Central memory CD8-positive, alpha-beta T cell (primary cell): ENCODE measurements around the gene PCDHB3.
"Not testable (repeated sequence)": the region's sequence is repeated elsewhere in the genome, so short reads cannot be mapped to it uniquely, and the experiment has no call there.

Experiments
- ATAC-seq: fragments of 150-1000 bp; cut with Tn5 transposase; replicated peaks from 2 replicates; pipeline ENCODE4 v1.10.0; 2022; ENCODE audit warnings: mild to moderate bottlenecking, moderate FRiP score, moderate number of reproducible peaks; ENCODE audit not compliant: poor library complexity, severe bottlenecking; ENCODE audit errors: extremely low read depth
- DNase-seq, 2 donors: peaks; one replicate each; pipeline ENCODE4 v3.0.0; 2021; ENCODE audit warnings: low spot score in 2 of 2
- H3K27ac Mint-ChIP-seq: one replicate; pipeline ENCODE4 v1.8.0; 2022; ENCODE audit warnings: low read depth, mild to moderate bottlenecking, moderate library complexity, mixed read lengths
- H3K27me3 Mint-ChIP-seq: one replicate; pipeline ENCODE4 v1.8.0; 2022; ENCODE audit warnings: mixed read lengths
- H3K36me3 Mint-ChIP-seq: one replicate; pipeline ENCODE4 v1.8.0; 2022; ENCODE audit warnings: mild to moderate bottlenecking, moderate library complexity, mixed read lengths; ENCODE audit not compliant: insufficient read depth
- H3K4me1 Mint-ChIP-seq: one replicate; pipeline ENCODE4 v1.8.0; 2022; ENCODE audit warnings: mixed read lengths
- H3K4me3 Mint-ChIP-seq: one replicate; pipeline ENCODE4 v1.8.0; 2022; ENCODE audit warnings: mild to moderate bottlenecking, moderate library complexity, mixed read lengths
- H3K9me3 Mint-ChIP-seq: one replicate; pipeline ENCODE4 v1.8.0; 2022; ENCODE audit warnings: mixed read lengths

PCDHB3 gene

GRCh38 chr5:141102471-141102870 lies 2.2 kb downstream of the PCDHB3 start:
- H3K4me1 Mint-ChIP-seq, H3K27ac Mint-ChIP-seq, H3K4me3 Mint-ChIP-seq, H3K36me3 Mint-ChIP-seq, DNase-seq, ATAC-seq, H3K9me3 Mint-ChIP-seq: not testable (repeated sequence)
- H3K27me3 Mint-ChIP-seq = peaks cover 19% of the 10 kb centered on the region

DNA sequence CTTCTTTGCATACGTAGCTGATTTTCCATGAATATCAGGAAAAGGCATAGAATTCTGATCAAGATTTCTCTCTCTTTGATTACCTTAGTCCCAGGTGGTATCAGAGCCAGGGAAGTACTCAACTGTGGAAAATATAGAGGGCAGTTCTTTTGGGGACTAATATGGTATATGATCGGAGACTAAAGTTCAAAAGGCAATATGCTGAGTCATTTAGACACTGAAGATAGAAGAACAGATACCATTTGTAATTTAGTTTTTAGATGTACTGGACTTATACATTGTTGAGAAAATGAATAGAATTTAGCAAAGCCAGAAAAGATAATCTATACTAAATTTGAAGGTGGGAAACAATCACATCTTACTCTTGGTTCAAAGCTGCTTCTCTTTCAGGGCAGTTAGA lies 5.1 kb downstream of the PCDHB3 start:
- Mint-ChIP-seq H3K4me1 (no peaks in the 10 kb centered on the region), H3K36me3 (no peaks in the 10 kb centered on the region), H3K27ac (no peak overlapping the region), H3K9me3 (no peaks in the 10 kb centered on the region), H3K4me3 (no peak overlapping the region), H3K27me3 (peaks cover 4% of the 10 kb centered on the region)
- no peak for DNase-seq
- ATAC-seq = no peak

DNA sequence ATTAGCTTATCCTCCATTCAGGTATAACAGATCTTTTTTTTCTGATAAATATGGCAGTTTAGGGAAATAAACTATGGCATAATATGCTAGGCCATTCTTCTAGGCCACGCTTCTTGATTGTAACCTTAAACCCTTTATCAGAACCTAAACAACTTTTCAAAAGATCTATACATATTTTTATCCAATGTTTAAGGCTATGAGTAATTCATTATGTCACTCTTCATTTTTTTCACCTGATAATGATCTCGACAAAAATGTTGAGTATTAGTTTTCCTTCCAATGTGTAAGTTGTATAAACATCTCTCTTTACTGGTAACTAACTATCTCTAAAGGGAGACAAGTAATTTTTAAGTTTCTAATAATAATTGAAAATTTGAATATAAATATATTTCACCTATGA lies 19.0 kb downstream of the PCDHB3 start:
- H3K4me3 Mint-ChIP-seq = no peak overlapping the region
- H3K9me3 Mint-ChIP-seq = peaks cover 12% of the 10 kb centered on the region
- no peak overlapping the region for H3K27ac Mint-ChIP-seq
- peaks cover 25% of the 10 kb centered on the region for H3K27me3 Mint-ChIP-seq
- ATAC-seq = no peak
- H3K4me1 Mint-ChIP-seq = no peaks in the 10 kb centered on the region
- no peaks in the 10 kb centered on the region for H3K36me3 Mint-ChIP-seq
- no peak for DNase-seq

- DNase-seq = no peak
- H3K27me3 Mint-ChIP-seq = peaks cover 18% of the 10 kb centered on the region
- H3K4me1 Mint-ChIP-seq = no peaks in the 10 kb centered on the region
- no peak for ATAC-seq
- H3K36me3 Mint-ChIP-seq = no peaks in the 10 kb centered on the region
- H3K9me3 Mint-ChIP-seq = peaks cover 2% of the 10 kb centered on the region
- no peak within 1 kb of the TSS for H3K27ac Mint-ChIP-seq
- no peak within 1 kb of the TSS for H3K4me3 Mint-ChIP-seq
Measured at GRCh38 chr5:141121563-141121962, 21.3 kb downstream of the PCDHB3 start, which contains the start of gene PCDHB4. Gene PCDHB4, plus strand, starts transcription at chr5:141121818. Its CDS starts 181 bp downstream, at chr5:141121999.

DNA sequence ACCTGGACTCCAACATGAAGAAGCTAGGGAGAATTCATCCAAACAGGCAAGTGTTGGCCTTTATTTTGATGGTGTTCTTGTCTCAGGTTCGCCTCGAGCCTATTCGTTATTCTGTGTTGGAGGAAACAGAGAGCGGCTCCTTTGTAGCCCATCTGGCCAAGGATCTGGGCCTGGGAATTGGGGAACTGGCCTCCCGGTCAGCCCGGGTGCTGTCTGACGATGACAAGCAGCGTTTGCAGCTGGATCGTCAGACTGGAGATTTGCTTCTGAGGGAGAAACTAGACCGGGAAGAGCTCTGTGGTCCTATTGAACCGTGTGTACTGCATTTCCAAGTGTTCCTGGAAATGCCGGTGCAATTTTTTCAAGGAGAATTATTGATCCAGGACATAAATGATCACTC lies 21.7 kb downstream of the PCDHB3 start:
- no peak for ATAC-seq
- no peak for DNase-seq
- peaks cover 18% of the 10 kb centered on the region for H3K27me3 Mint-ChIP-seq
- no peaks in the 10 kb centered on the region for H3K36me3 Mint-ChIP-seq
- no peaks in the 10 kb centered on the region for H3K4me1 Mint-ChIP-seq
- no peaks in the 10 kb centered on the region for H3K9me3 Mint-ChIP-seq
- no peak overlapping the region for H3K27ac Mint-ChIP-seq
- H3K4me3 Mint-ChIP-seq = no peak overlapping the region

DNA sequence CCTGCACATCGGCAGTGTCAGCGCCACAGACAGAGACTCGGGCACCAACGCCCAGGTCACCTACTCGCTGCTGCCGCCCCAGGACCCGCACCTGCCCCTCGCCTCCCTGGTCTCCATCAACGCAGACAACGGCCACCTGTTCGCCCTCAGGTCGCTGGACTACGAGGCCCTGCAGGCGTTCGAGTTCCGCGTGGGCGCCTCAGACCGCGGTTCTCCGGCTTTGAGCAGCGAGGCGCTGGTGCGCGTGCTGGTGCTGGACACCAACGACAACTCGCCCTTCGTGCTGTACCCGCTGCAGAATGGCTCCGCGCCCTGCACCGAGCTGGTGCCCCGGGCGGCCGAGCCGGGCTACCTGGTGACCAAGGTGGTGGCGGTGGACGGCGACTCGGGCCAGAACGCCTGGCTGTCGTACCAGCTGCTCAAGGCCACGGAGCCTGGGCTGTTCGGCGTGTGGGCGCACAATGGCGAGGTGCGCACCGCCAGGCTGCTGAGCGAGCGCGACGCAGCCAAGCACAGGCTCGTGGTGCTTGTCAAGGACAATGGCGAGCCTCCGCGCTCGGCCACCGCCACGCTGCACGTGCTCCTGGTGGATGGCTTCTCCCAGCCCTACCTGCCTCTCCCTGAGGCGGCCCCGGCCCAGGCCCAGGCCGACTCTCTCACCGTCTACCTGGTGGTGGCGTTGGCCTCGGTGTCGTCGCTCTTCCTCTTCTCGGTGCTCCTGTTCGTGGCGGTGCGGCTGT lies 23.3 kb downstream of the PCDHB3 start:
- not testable (repeated sequence) for H3K36me3 Mint-ChIP-seq, ATAC-seq, H3K4me1 Mint-ChIP-seq, DNase-seq, H3K27ac Mint-ChIP-seq, H3K9me3 Mint-ChIP-seq, H3K4me3 Mint-ChIP-seq
- H3K27me3 Mint-ChIP-seq = peaks cover 32% of the 10 kb centered on the region

DNA sequence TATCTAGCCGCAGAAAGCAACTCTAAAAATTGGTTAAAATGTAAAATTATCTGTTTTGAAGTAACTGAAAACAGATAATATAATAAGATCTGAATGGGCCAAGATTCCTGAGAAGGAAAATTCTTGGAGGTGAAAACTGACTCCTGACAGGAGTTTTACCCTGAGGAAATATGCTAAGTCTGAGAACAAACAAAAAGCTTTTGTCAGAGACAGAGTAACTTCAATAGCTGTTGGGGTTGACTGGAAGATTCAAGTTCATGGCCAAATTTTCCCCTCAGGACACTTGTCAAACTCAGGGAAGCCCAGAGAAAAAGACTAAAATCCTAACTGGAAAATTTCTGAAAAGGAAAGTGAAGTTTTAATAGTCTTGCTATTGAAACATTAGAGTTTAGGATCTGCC lies 27.0 kb downstream of the PCDHB3 start:
- DNase-seq = no peak
- Mint-ChIP-seq H3K4me1 (no peaks in the 10 kb centered on the region), H3K9me3 (no peaks in the 10 kb centered on the region), H3K27ac (no peak overlapping the region), H3K36me3 (no peaks in the 10 kb centered on the region), H3K27me3 (peaks cover 30% of the 10 kb centered on the region), H3K4me3 (no peak overlapping the region)
- ATAC-seq = no peak

GRCh38 chr5:141135030-141135717 lies 34.9 kb downstream of the PCDHB3 start, which contains the start of gene PCDHB5:
Gene PCDHB5, plus strand, starts transcription at chr5:141135206. Its CDS starts 229 bp downstream, at chr5:141135435.
- DNase-seq (no peak), ATAC-seq (no peak)
- H3K4me3 Mint-ChIP-seq = peak within 1 kb of the TSS; percentile 59
- no peak within 1 kb of the TSS for H3K27ac Mint-ChIP-seq
- H3K9me3 Mint-ChIP-seq = peaks cover 11% of the 10 kb centered on the region
- H3K4me1 Mint-ChIP-seq = peaks cover 7% of the 10 kb centered on the region
- H3K36me3 Mint-ChIP-seq = no peaks in the 10 kb centered on the region
- peaks cover 15% of the 10 kb centered on the region for H3K27me3 Mint-ChIP-seq

GRCh38 chr5:141135718-141136266 lies 35.5 kb downstream of the PCDHB3 start:
- DNase-seq = no peak
- Mint-ChIP-seq H3K4me3 (no peak overlapping the region), H3K36me3 (no peaks in the 10 kb centered on the region), H3K4me1 (peaks cover 7% of the 10 kb centered on the region), H3K9me3 (peaks cover 11% of the 10 kb centered on the region), H3K27ac (no peak overlapping the region), H3K27me3 (peaks cover 15% of the 10 kb centered on the region)
- ATAC-seq = no peak

- Mint-ChIP-seq H3K9me3 (peaks cover 11% of the 10 kb centered on the region), H3K27me3 (peaks cover 15% of the 10 kb centered on the region)
- not testable (repeated sequence) for DNase-seq, ATAC-seq, H3K36me3 Mint-ChIP-seq, H3K4me3 Mint-ChIP-seq, H3K27ac Mint-ChIP-seq, H3K4me1 Mint-ChIP-seq
Measured at GRCh38 chr5:141137346-141137745, 37.1 kb downstream of the PCDHB3 start.

DNA sequence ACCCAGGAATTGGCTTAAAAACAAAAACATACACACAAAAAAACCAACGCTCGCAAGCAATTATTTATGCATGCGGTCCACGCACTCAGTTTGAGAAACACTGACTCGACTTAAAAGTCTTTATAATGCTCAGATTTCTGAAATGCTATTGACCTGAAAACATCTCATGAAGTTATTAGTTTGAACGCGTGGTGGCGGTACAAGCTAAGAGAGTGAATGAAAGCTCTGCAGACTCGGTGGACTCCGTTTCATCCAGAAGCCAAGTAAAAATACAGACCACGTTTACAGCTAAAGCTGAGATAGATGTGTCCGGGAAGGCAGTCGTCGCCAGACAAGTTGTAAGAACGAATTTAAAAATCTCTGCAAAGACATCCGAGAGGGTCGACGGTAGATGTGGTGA lies 49.5 kb downstream of the PCDHB3 start, which contains the start of gene PCDHB6:
Gene PCDHB6 (plus strand): TSS at position 246 of the 400 bp plus-strand sequence. CDS start 201 bp downstream, outside the sequence.
- Mint-ChIP-seq H3K36me3 (no peaks in the 10 kb centered on the region), H3K27me3 (peaks cover 64% of the 10 kb centered on the region), H3K4me3 (no peak within 1 kb of the TSS), H3K4me1 (no peaks in the 10 kb centered on the region), H3K27ac (no peak within 1 kb of the TSS), H3K9me3 (peaks cover 6% of the 10 kb centered on the region)
- ATAC-seq = no peak
- no peak for DNase-seq

DNA sequence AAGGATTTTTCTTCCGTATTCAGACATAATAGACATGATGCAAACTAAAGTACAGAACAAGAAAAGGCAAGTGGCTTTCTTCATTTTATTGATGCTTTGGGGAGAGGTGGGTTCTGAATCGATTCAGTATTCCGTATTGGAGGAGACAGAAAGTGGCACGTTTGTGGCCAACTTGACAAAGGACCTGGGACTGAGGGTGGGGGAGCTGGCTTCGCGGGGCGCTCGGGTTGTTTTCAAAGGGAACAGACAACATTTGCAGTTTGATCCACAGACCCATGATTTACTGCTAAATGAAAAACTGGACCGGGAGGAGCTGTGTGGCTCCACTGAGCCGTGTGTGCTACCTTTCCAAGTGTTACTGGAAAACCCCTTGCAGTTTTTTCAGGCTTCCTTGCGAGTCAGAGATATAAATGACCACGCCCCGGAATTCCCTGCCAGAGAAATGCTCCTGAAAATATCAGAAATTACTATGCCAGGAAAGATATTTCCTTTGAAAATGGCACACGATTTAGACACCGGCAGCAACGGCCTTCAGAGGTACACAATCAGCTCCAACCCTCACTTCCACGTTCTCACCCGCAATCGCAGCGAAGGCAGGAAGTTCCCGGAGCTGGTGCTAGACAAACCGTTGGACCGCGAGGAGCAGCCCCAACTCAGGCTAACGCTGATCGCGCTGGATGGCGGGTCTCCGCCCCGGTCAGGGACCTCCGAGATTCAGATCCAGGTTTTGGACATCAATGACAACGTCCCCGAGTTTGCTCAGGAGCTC lies 50.1 kb downstream of the PCDHB3 start:
- no peak overlapping the region for H3K27ac Mint-ChIP-seq
- H3K4me3 Mint-ChIP-seq = no peak overlapping the region
- H3K27me3 Mint-ChIP-seq = peaks cover 61% of the 10 kb centered on the region
- ATAC-seq (no peak), DNase-seq (no peak)
- H3K36me3 Mint-ChIP-seq = no peaks in the 10 kb centered on the region
- H3K9me3 Mint-ChIP-seq = peaks cover 6% of the 10 kb centered on the region
- H3K4me1 Mint-ChIP-seq = no peaks in the 10 kb centered on the region
